HepG2 (cell line): ENCODE measurements around the gene THEMIS. TPM values are rescaled to one million over a fixed set of nuclear protein-coding genes. Genes with fewer than 3 reads are reported as not detected.

Experiments used
- ATAC-seq: fragments of 200-7000 bp; cut with Tn5 transposase; 3 replicates; pipeline ENCODE4 v1.9.1; 2020; ENCODE audit warnings: mild to moderate bottlenecking, moderate library complexity
- BruUV-seq: library from RNA; stranded (reverse); fragments of 400-500 nt; replicated peaks from 2 replicates; lab custom pipeline; 2021; lab: Mats Ljungman, UMichigan
- CTCF ChIA-PET: fragments of 300-600 bp; formaldehyde crosslinking; extraction: SDS; loops from one replicate; lab custom pipeline; 2021; ENCODE audit warnings: low total read pairs, inconsistent platforms, low intra/inter-chr PET ratio; lab: Yijun Ruan, JAX
- POLR2A ChIA-PET: fragments of 350-600 bp; sonication (Branson Sonifier 250); formaldehyde crosslinking; loops from one replicate; lab custom pipeline; 2020; ENCODE audit warnings: antibody characterized with exemption, inconsistent platforms; lab: Yijun Ruan, JAX
- DNase-seq: peaks from one replicate; pipeline ENCODE4 v3.0.0-alpha.2; 2015; ENCODE audit warnings: low spot score
- FAIRE-seq: peaks from 3 replicates; lab custom pipeline; 2011; peaks lifted over from hg19 to GRCh38; lab: Jason Lieb, UNC
- H2AFZ ChIP-seq: one replicate; pipeline ENCODE4 v1.6.1; 2011; ENCODE audit warnings: low read length, inconsistent platforms
- H3K27ac ChIP-seq: fragments of 300-600 bp; 3 replicates; pipeline ENCODE4 v1.8.0; 2011; ENCODE audit warnings: mixed run types, mild to moderate bottlenecking, mixed read lengths, low read length, inconsistent platforms; ENCODE audit not compliant: insufficient read depth; ENCODE audit errors: extremely low read length
- H3K27me3 ChIP-seq, 2 experiments: fragments of 200-600 bp in 1 of 2; 2 replicates in 1 of 2; 3 replicates in 1 of 2; pipeline versions ENCODE4 v1.6.0 to v1.8.0; 2011; ENCODE audit warnings: low read length in 2 of 2, mild to moderate bottlenecking in 2 of 2, moderate library complexity in 2 of 2, inconsistent platforms in 1 of 2; ENCODE audit not compliant: insufficient read depth in 2 of 2, control insufficient read depth in 1 of 2
- H3K36me3 ChIP-seq, 2 experiments: fragments of 200-600 bp in 1 of 2; replicated peaks in 1 of 2; 2 replicates in 1 of 2; 3 replicates in 1 of 2; pipeline versions ENCODE4 v1.5.1 to v1.8.0; 2011; ENCODE audit warnings: low read length in 2 of 2, inconsistent platforms in 1 of 2; ENCODE audit not compliant: insufficient read depth in 2 of 2, control insufficient read depth in 1 of 2
- H3K4me1 ChIP-seq: 2 replicates; pipeline ENCODE4 v1.5.1; 2012; ENCODE audit warnings: low read length, inconsistent platforms; ENCODE audit not compliant: insufficient read depth
- H3K4me2 ChIP-seq: 2 replicates; pipeline ENCODE4 v1.6.0; 2011; ENCODE audit warnings: low read depth, low read length, inconsistent platforms
- H3K4me3 ChIP-seq, 3 experiments: fragments of 200-600 bp in 1 of 3; sonication (generic), shearing (Covaris generic) in 1 of 3; replicated peaks in 1 of 3; 2 replicates each; pipeline ENCODE4 v1.5.1; 2011 to 2016; ENCODE audit warnings: low read length in 3 of 3, inconsistent platforms in 2 of 3, low read depth in 2 of 3, mild to moderate bottlenecking in 2 of 3, control low read depth in 1 of 3, mixed read lengths in 1 of 3; ENCODE audit not compliant: insufficient read depth in 1 of 3
- H3K79me2 ChIP-seq: one replicate; pipeline ENCODE4 v1.6.1; 2011; ENCODE audit warnings: low read length, inconsistent platforms; ENCODE audit not compliant: insufficient read depth
- H3K9ac ChIP-seq: 2 replicates; pipeline ENCODE4 v1.6.0; 2011; ENCODE audit warnings: mild to moderate bottlenecking, low read depth, low read length, inconsistent platforms; ENCODE audit not compliant: insufficient read depth
- H3K9me3 ChIP-seq: 2 replicates; pipeline ENCODE4 v1.5.1; 2012; ENCODE audit warnings: mild to moderate bottlenecking, low read length
- H4K20me1 ChIP-seq: 2 replicates; pipeline ENCODE4 v1.6.0; 2011; ENCODE audit warnings: inconsistent platforms, mild to moderate bottlenecking, low read length, moderate library complexity; ENCODE audit not compliant: insufficient read depth
- CBX1 ChIP-seq: IDR thresholded peaks from one replicate; pipeline ENCODE4 v1.6.1; 2016; ENCODE audit warnings: antibody characterized with exemption, low read depth
- KAT2B ChIP-seq: fragments of 150-350 bp; IDR thresholded peaks from 2 replicates; pipeline ENCODE4 v1.6.1; 2014; ENCODE audit warnings: low read depth, low read length, borderline replicate concordance
- KLF13 ChIP-seq: sonication (generic); formaldehyde crosslinking; IDR thresholded peaks from 2 replicates; pipeline ENCODE4 v1.4.0; 2020; ENCODE audit warnings: mild to moderate bottlenecking, missing genetic modification reagents
- MAFG ChIP-seq: sonication (generic); formaldehyde crosslinking; IDR thresholded peaks from 2 replicates; pipeline ENCODE4 v1.5.1; 2020; ENCODE audit warnings: mild to moderate bottlenecking, missing genetic modification reagents
- MXD4 ChIP-seq: IDR thresholded peaks from 2 replicates; pipeline ENCODE4 v1.6.1; 2016; ENCODE audit warnings: mild to moderate bottlenecking, missing biosample characterization, missing genetic modification reagents
- PRDM15 ChIP-seq: sonication (generic); formaldehyde crosslinking; IDR thresholded peaks from 2 replicates; pipeline ENCODE4 v1.4.0; 2020; ENCODE audit warnings: missing genetic modification reagents
- RBAK ChIP-seq: sonication (generic); formaldehyde crosslinking; IDR thresholded peaks from 2 replicates; pipeline ENCODE4 v1.5.1; 2020; ENCODE audit warnings: mild to moderate bottlenecking, missing genetic modification reagents
- RFX5 ChIP-seq: IDR thresholded peaks from 2 replicates; pipeline ENCODE4 v1.6.1; 2011; ENCODE audit warnings: low read depth, low read length, improper control_type of control experiment
- RXRA ChIP-seq: sonication (generic); formaldehyde crosslinking; IDR thresholded peaks from 2 replicates; pipeline ENCODE4 v1.5.1; 2020; ENCODE audit warnings: missing genetic modification reagents
- THRA ChIP-seq: sonication (generic); formaldehyde crosslinking; IDR thresholded peaks from 2 replicates; pipeline ENCODE4 v1.4.0; 2020; ENCODE audit warnings: missing genetic modification reagents, borderline replicate concordance
- ZFP36L1 ChIP-seq: sonication (generic); formaldehyde crosslinking; IDR thresholded peaks from 2 replicates; pipeline ENCODE4 v1.8.0; 2022; ENCODE audit warnings: mild to moderate bottlenecking, missing genetic modification reagents, moderate library complexity
- ZNF484 ChIP-seq: sonication (generic); formaldehyde crosslinking; IDR thresholded peaks from 2 replicates; pipeline ENCODE4 v1.5.1; 2020; ENCODE audit warnings: mild to moderate bottlenecking, low read depth, missing genetic modification reagents, borderline replicate concordance
- ZNF550 ChIP-seq: sonication (generic); formaldehyde crosslinking; IDR thresholded peaks from 2 replicates; pipeline ENCODE4 v1.4.0; 2020; ENCODE audit warnings: mild to moderate bottlenecking, missing genetic modification reagents, borderline replicate concordance
- ZNF605 ChIP-seq: sonication (generic); formaldehyde crosslinking; IDR thresholded peaks from 2 replicates; pipeline ENCODE4 v1.8.0; 2022; ENCODE audit warnings: mild to moderate bottlenecking, missing genetic modification reagents
- ZNF703 ChIP-seq: sonication (generic); formaldehyde crosslinking; IDR thresholded peaks from 2 replicates; pipeline ENCODE4 v1.5.1; 2020; ENCODE audit warnings: missing genetic modification reagents, mild to moderate bottlenecking, moderate library complexity, borderline replicate concordance
- ZNF724P ChIP-seq: sonication (generic); formaldehyde crosslinking; IDR thresholded peaks from 2 replicates; pipeline ENCODE4 v1.8.0; 2022; ENCODE audit warnings: missing genetic modification reagents, borderline replicate concordance
- WGBS: methylation state at CpG from one replicate; pipeline ENCODE4 v1.1.6; 2017; ENCODE audit warnings: low lambda C conversion rate; 5-methylcytosine and 5-hydroxymethylcytosine counted together
- in situ Hi-C: cut with HindIII; loops from 2 replicates; pipeline ENCODE4 v1.10.0; 2017; ENCODE audit warnings: low pct_unique_long_range_greater_than_20kb; ENCODE audit not compliant: extremely low pct_ligation_motif_present
- intact Hi-C: fragments of 100-400 bp; cut with micrococcal nuclease; formaldehyde crosslinking; loops from one replicate; pipeline ENCODE4 v1.10.0; 2022; ENCODE audit not compliant: unreplicated experiment
- polyA plus RNA-seq, 8 experiments: library from polyadenylated mRNA; depleted of rRNA in 3 of 8; stranded (reverse) in 7 of 8; unstranded in 1 of 8; fragments of >200 nt; fragmentation: Illumina TruSeq in 4 of 8; extraction: Trizol in 4 of 8; gene quantifications; 2 replicates each; pipeline versions ENCODE4 v1.2.1 to v1.2.3, GENCODE V29; 2011 to 2016; ENCODE audit warnings: low read depth in 4 of 8, missing spikeins in 1 of 8, mixed read lengths in 1 of 8; ENCODE audit not compliant: insufficient read depth in 1 of 8
- total RNA-seq, 5 experiments: library from RNA; depleted of rRNA; stranded (reverse); fragments of >200 nt; fragmentation: Illumina TruSeq; extraction: Trizol; gene quantifications; 2 replicates each; pipeline ENCODE4 v1.2.3, GENCODE V29; 2016; ENCODE audit warnings: low read depth in 1 of 5

THEMIS gene
- total and polyA plus RNA-seq, 2 of the 13 experiments (the other 11 are each of a cell fraction or from before 2014, with no cell fraction given) = not detected

GRCh38 chr6:127765949-127766348, 134.9 kb downstream of the THEMIS start:
- Histone ChIP-seq H2AFZ (no peak overlapping the region), H4K20me1 (no peaks in the 10 kb centered on the region), H3K4me2 (no peak overlapping the region), H3K27ac (no peak overlapping the region), H3K27me3 (no peaks in the 10 kb centered on the region), H3K36me3 (no peaks in the 10 kb centered on the region), H3K9me3 (no peaks in the 10 kb centered on the region), H3K4me3 (no peak overlapping the region), H3K79me2 (no peaks in the 10 kb centered on the region), H3K9ac (no peak overlapping the region), H3K4me1 (no peaks in the 10 kb centered on the region)
- 2% methylated on average over 2 of the region's 2 CpGs for WGBS
- CTCF ChIA-PET = no interaction called here
- in situ Hi-C loops = no loop called here
- intact Hi-C loops = no loop called here
- DNase-seq (no peak), FAIRE-seq (no peak), ATAC-seq (no peak)
- TF ChIP-seq CBX1 = no peak
- no peak for TF ChIP-seq ZNF550 (CRISPR knock-in tag)
- TF ChIP-seq ZNF605 (CRISPR knock-in tag) = no peak
- no peak for TF ChIP-seq RFX5
- TF ChIP-seq KLF13 (CRISPR knock-in tag) = no peak
- TF ChIP-seq RBAK (CRISPR knock-in tag) = no peak
- TF ChIP-seq, all 625 proteins: peak for 0
- no TSS peak for BruUV-seq
- POLR2A ChIA-PET = no interaction called here

- no peak for DNase-seq
- ATAC-seq = no peak
- H3K9me3 ChIP-seq = no peaks in the 10 kb centered on the region
- H3K27me3 ChIP-seq = no peaks in the 10 kb centered on the region
- 0% methylated on average over 1 of the region's 1 CpG for WGBS
- H3K4me3 ChIP-seq = no peak overlapping the region
- no peak for FAIRE-seq
- no peak overlapping the region for H3K4me2 ChIP-seq
- no peak overlapping the region for H3K27ac ChIP-seq
- H3K4me1 ChIP-seq = no peaks in the 10 kb centered on the region
- no peak overlapping the region for H3K9ac ChIP-seq
- in situ Hi-C loops = no loop called here
- intact Hi-C loops = no loop called here
- CTCF ChIA-PET = no interaction called here
- BruUV-seq = no TSS peak
- H3K36me3 ChIP-seq = no peaks in the 10 kb centered on the region
- H2AFZ ChIP-seq = no peak overlapping the region
- H4K20me1 ChIP-seq = no peaks in the 10 kb centered on the region
- POLR2A ChIA-PET = no interaction called here
- H3K79me2 ChIP-seq = no peaks in the 10 kb centered on the region
- no peak for TF ChIP-seq ZNF724P (CRISPR knock-in tag)
- TF ChIP-seq MXD4 (CRISPR knock-in tag) = no peak
- no peak for TF ChIP-seq ZNF484
- TF ChIP-seq KAT2B = no peak
- TF ChIP-seq ZFP36L1 (CRISPR knock-in tag) = no peak
- TF ChIP-seq ZNF703 (CRISPR knock-in tag) = no peak
- TF ChIP-seq MAFG (CRISPR knock-in tag) = no peak
- TF ChIP-seq PRDM15 (CRISPR knock-in tag) = no peak
- no peak for TF ChIP-seq RXRA
- TF ChIP-seq THRA (CRISPR knock-in tag) = no peak
These were observed 138.6 kb downstream of the THEMIS start for GRCh38 chr6:127762284-127762683.
